CD4-positive, alpha-beta T cell treated with Interleukin-6 for 4 hours (primary cell): ENCODE data around the gene ELAVL4.
"Not testable (repeated sequence)": the region's sequence is repeated elsewhere in the genome, so short reads cannot be mapped to it uniquely, and the experiment has no call there.

Source experiments
- DNase-seq: peaks from one replicate; pipeline ENCODE4 v3.0.0-alpha.2; 2020; ENCODE audit warnings: mixed read lengths

Gene ELAVL4

GRCh38 chr1:50126927-50127715 is 18.4 kb downstream of the ELAVL4 start:
- DNase-seq, result no peak

DNA sequence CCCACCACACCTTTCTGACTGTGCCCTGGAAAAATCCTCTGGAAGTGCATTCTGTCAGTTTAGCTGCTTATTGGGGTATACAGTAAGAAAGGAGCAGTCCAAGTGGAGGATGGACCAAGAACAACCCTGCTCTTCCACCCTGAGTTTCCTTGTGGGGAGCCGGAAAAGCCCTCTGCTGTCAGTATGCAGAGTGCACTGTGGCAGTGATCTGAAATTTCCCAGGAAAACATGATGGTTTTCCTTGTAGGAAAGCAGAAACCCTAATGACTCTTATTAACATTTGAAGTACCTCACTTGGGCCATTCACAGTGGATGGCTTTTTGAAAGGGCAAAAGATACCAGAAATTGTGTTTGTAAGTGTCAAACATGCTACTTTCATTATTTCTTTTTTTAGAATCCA is 20.5 kb downstream of the ELAVL4 start:
- DNase-seq, result no peak

DNA sequence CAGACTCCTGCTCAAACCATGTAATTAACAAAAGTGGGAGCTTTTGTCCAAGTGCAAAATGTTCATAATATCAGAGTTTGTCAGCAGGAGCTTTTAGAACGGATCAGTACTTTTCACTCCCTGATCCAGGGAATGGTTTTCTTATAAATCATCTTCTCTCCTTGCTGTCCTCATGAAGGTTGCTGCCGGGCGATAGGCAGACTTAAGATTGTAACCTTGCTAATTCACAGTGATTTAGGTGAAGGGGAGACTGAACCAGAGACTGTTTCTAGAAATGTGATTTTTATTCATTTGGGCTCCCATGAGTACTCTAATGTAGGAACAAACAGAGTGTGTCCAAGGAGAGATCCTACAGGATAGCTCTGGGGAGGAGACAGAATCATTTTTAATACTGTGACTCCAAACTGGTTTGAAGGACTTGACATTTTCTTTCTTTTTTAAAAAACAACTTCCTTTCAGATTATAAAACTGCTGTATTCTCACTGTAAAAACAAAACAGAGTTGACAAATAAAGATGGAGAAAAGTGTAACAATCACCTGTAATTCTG is 23.7 kb downstream of the ELAVL4 start:
- no peak for DNase-seq

GRCh38 chr1:50135716-50136115 is 27.0 kb downstream of the ELAVL4 start:
- no peak for DNase-seq

DNA sequence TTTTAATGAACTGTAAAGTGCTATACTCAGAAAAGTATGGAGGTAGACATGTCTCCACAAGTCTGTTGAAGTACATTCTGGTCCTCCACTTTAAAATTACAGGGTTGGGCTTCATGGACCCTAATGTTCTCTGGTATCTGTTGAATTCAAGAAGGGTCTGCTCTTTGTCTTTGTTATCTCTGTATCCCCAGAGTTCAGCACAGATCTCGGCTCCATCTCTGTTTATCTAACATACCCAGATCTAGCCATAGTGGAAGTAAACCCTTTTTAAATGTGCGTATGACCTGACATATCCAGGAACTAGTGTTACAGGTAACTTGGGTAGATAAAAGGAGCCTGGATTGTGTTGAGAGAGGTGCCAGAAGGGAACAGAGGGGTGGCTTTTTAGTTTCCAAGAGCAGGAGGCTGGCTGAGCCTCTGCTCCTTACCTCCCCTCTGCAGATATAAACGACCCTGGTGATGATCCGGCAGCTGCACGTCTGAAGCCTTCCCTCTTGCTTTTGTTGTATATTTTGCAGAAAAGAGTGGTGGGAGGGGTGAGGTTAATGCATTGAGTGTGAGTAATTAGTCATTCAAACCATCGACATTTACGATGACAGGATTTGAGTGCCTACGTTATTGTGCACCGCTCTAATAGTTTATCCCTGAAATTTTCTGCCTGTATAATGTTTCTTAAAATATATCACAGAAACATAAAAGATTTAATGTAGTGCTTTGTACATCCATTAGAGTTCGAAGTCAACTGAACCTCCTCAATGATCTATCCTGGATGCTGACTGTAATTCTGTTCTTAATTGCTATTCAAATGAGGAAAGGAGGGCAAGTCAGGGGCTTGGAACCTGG is 30.8 kb downstream of the ELAVL4 start:
- no peak for DNase-seq

GRCh38 chr1:50140182-50140447 is 31.4 kb downstream of the ELAVL4 start:
- DNase-seq, result no peak

GRCh38 chr1:50147191-50147850 is 38.6 kb downstream of the ELAVL4 start:
- DNase-seq, result no peak

GRCh38 chr1:50148142-50148923 is 39.6 kb downstream of the ELAVL4 start:
- DNase-seq, result no peak

- no peak for DNase-seq
These were observed 43.5 kb downstream of the ELAVL4 start for GRCh38 chr1:50152236-50152635.

GRCh38 chr1:50155541-50155940 is 46.8 kb downstream of the ELAVL4 start:
- no peak for DNase-seq

DNA sequence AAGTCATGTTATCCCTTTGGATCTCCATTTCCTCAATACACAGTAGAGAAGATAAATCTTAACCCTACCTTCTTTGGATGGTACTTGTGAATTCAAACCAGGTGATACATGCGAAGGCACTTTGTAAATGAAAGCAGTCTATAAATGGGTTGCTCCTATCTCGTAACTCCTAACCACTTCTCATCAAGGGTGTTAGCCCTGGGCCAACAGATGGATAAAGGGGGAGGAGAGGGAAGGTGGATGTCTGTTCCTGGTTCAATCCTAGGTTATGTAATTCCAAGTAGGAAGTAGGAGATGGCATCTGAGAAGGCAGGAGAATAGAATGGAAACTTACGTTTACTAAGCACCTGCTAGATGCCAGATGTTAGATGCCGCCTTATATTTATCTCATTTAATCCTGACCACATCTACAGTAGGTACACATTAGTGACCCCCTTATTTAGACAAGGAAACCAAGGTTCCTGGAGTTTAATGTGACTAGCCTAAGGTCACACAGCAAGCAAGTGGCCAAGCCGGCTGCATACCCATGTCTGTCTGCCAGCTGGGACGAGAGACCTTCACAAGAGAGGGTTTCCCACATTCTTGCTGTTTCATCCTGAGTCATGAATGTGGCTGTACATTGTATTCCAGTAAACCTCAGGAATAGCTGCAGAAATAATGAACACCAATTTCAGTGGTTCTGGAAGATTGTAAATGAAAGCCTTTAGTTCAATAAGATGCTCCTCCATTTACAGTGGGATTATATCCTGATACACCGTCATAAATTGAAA is 47.7 kb downstream of the ELAVL4 start:
- DNase-seq, result no peak

GRCh38 chr1:50157306-50157941 is 48.7 kb downstream of the ELAVL4 start:
- DNase-seq, result no peak

- no peak for DNase-seq
These were observed 49.7 kb downstream of the ELAVL4 start for GRCh38 chr1:50158421-50158820.

DNA sequence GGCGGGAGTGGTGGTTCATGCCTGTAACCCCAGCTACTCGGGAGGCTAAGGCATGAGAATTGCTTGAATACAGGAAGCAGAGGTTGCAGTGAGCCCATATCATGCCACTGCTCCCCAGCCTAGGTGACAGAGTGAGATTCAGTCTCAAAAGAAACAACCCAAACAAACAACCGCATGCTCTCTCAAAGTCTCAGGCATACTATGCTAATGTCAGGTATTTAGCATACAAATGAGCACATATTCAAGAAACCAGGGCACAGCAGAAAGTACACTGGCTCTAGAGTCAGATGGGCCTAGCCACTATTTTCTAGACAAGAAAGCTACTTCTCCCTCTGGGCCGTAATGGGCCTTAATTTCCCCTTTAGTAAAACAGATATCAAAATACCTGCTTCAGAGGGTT is 55.0 kb downstream of the ELAVL4 start:
- DNase-seq, result no peak

- not testable (repeated sequence) for DNase-seq
These were observed 57.6 kb downstream of the ELAVL4 start for GRCh38 chr1:50166351-50166750.

GRCh38 chr1:50172299-50172698 is 63.6 kb downstream of the ELAVL4 start:
- DNase-seq, result no peak

- DNase-seq, result no peak
These were observed 65.4 kb downstream of the ELAVL4 start for GRCh38 chr1:50174101-50174500.

DNA sequence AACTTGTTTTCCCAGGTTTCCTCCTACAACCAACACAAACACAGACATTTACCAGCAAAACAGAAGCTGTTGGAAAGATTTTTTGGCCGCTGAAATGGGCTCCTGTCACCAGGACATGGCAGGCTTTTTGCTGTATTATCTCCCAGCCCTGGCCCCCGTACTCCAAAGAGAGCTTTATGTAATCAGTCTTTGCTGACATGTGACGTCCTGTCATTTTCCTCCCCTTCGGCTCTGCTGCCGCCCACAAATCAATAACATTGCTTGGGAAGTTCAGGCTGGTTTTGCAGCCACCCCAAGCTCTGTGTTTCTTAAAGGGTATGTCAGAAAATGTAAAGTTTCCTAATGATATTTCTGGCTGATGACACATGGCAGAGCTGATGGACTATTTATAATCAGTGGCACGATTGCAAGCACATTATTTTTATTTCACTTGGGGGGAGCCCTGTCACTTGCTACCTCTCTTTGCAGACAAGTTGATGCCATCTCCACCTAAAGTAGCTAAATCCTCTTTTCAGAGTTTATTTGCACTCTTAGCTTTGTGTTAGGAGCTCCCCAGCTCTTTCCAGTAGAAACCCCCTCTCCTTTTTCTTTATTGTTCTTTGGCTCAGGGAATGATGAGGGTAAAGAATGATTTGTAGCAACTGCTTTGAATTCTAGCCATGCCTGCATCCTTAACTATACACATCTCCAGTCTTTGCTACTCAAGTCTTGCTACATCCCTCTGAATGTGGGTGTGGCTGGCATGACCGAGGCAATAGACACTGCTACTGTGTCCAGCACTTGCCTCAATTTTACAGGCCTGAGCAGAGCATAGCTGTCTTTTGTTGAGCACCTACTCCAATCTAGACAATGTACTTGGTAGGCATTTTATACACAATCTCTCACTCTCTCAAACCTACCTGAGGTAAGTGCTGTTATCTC is 67.3 kb downstream of the ELAVL4 start:
- DNase-seq, result no peak

DNA sequence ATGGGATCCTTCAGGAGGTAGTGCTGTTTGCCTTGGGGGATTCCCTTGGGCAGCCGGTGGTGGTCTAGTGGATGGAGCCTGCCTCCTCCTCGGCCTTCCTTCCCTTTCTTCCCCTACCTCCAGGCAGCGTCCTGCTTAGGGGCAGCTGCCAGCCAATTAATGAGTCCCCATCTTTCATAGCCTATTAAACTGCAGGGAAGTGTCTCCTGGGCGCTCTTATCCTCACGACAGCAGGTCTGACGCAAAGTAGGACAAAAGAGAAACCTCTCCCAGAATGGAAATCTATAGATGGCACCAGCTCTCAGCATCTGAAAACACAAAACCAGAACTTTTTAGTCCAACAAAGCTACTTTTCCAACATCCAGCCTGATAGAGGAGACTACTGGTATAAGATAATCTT is 69.3 kb downstream of the ELAVL4 start:
- DNase-seq, result no peak

GRCh38 chr1:50179639-50180038 is 70.9 kb downstream of the ELAVL4 start:
- DNase-seq, result no peak
